Testis (tissue), 3 donors: ENCODE data around the gene SIX5. TPM values are rescaled to one million over a fixed set of nuclear protein-coding genes. Genes with fewer than 3 reads are reported as not detected.

Source experiments
- DNase-seq: peaks from one replicate; pipeline ENCODE4 v3.0.0-alpha.2; 2019
- H3K27ac ChIP-seq, 2 donors: fragments of 200-600 bp; sonication (generic); one replicate each; pipeline ENCODE4 v1.5.1; 2019
- H3K27me3 ChIP-seq: fragments of 200-600 bp; sonication (generic); one replicate; pipeline ENCODE4 v1.5.1; 2019
- H3K36me3 ChIP-seq: fragments of 200-600 bp; sonication (generic); one replicate; pipeline ENCODE4 v1.5.1; 2017; ENCODE audit warnings: low read depth; ENCODE audit errors: missing control alignments
- H3K4me1 ChIP-seq: fragments of 200-600 bp; sonication (generic); one replicate; pipeline ENCODE4 v1.5.1; 2019
- H3K4me3 ChIP-seq, 2 donors: fragments of 200-600 bp; sonication (generic); one replicate each; pipeline ENCODE4 v1.5.1; 2017 to 2019
- H3K9me3 ChIP-seq: fragments of 200-600 bp; sonication (generic); one replicate; pipeline ENCODE4 v1.5.1; 2017
- POLR2A ChIP-seq: fragments of 450-650 bp; IDR thresholded peaks from one replicate; pipeline ENCODE4 v1.6.1; 2017; ENCODE audit warnings: antibody characterized with exemption, mild to moderate bottlenecking, moderate library complexity
- WGBS, 2 donors: methylation state at CpG; one replicate each; pipeline ENCODE4 v1.1.5; 2018; 5-methylcytosine and 5-hydroxymethylcytosine counted together
- intact Hi-C: fragments of 100-400 bp; cut with DNase I; formaldehyde crosslinking; loops from one replicate; pipeline ENCODE4 v1.15.1; 2023; ENCODE audit warnings: low total_unique reads
- polyA plus RNA-seq: library from polyadenylated mRNA; stranded (reverse); fragments of 350-450 nt; fragmentation: Illumina TruSeq; extraction: RNeasy Lipid Tissue Mini Kit (QIAGEN cat#74804); gene quantifications from one replicate; pipeline ENCODE4 v1.2.3, GENCODE V29; 2014; ENCODE audit warnings: low read depth, low replicate concordance; ENCODE audit not compliant: insufficient read depth
- total RNA-seq, 2 donors: library from RNA; depleted of rRNA; stranded (reverse); fragments of >200 nt; gene quantifications; one replicate each; pipeline ENCODE4 v1.2.3, GENCODE V29; 2016
- TF ChIP-seq, protein P1 (sequence below), 3 experiments: fragments of 450-650 bp in 2 of 3; fragments of 200-600 bp in 1 of 3; sonication (generic) in 1 of 3; IDR thresholded peaks; one replicate each; pipeline ENCODE4 v1.5.1; 2016 to 2019; ENCODE audit warnings: antibody characterized with exemption in 3 of 3, mild to moderate bottlenecking in 2 of 3, moderate library complexity in 1 of 3

SIX5 gene
- total and polyA plus RNA-seq, 3 donors from 2014 or later: 12.9 to 19.4 (median 16.1) TPM

DNA sequence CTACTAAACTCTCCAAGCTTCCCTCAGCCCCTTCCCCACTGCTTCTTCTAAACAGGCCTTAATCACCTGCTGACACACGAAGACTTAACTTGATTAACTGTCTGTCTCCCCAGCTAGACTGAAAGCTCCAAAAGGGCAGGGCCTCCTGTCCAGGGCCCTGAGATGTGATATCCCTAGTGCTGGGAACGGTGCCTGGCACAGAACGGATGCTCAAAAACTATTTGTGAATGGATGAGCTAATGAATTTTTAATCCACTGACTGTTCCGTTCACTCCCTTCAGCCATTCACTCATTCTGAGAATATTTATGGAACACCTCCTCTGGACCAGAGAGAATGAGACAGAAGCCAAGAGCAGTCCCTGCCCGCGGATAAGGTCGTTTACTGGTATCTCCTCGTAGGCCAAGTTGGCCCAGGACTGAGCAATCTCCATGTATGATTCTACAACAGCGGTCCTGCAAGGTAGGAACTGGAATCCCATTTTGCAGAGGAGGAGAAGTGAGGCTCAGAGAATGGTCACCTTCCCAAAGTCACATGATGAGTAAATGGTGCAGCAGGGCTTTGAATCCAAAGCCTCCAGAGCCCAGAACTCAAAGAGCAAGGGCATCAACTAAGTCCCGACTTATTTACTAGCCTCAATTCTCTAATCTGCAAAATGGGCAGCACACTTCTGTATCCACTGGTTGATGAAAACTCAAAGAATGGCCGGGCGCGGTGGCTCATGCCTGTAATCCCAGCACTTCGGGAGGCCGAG, 20.2 kb upstream of the SIX5 start:
- H3K4me1 ChIP-seq: peaks cover 15% of the 10 kb centered on the region
- no peak overlapping the region for H3K27ac ChIP-seq
- H3K36me3 ChIP-seq: no peaks in the 10 kb centered on the region
- H3K9me3 ChIP-seq: no peaks in the 10 kb centered on the region
- no peaks in the 10 kb centered on the region for H3K27me3 ChIP-seq
- TF ChIP-seq, protein P1, sequence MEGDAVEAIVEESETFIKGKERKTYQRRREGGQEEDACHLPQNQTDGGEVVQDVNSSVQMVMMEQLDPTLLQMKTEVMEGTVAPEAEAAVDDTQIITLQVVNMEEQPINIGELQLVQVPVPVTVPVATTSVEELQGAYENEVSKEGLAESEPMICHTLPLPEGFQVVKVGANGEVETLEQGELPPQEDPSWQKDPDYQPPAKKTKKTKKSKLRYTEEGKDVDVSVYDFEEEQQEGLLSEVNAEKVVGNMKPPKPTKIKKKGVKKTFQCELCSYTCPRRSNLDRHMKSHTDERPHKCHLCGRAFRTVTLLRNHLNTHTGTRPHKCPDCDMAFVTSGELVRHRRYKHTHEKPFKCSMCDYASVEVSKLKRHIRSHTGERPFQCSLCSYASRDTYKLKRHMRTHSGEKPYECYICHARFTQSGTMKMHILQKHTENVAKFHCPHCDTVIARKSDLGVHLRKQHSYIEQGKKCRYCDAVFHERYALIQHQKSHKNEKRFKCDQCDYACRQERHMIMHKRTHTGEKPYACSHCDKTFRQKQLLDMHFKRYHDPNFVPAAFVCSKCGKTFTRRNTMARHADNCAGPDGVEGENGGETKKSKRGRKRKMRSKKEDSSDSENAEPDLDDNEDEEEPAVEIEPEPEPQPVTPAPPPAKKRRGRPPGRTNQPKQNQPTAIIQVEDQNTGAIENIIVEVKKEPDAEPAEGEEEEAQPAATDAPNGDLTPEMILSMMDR (IDR thresholded peaks at IDR 0.05): no peak
- no peak for TF ChIP-seq POLR2A
- no peak for DNase-seq
- 90 to 91% methylated on average over 15 of the region's 15 CpGs for WGBS, 2 donors
- H3K4me3 ChIP-seq: no peak overlapping the region
- intact Hi-C loops: no loop called here

DNA sequence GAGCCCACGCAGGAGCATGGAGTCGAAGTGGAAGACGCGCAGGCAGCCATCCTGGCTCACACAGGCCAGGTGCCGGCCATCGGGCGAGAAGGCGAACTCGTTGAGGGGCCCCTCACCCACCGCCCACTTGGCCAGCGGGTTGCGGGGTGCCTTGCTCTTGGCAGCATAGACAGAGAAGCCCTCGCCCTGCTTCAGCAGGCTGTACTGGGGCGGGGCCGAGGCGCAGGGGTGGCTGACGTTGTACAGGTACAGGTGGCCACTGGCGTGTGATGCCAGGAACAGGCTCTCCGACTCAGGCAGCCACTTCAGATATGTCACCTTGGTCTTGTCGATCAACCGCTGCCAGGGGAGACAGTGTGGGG, 17.5 kb upstream of the SIX5 start:
- TF ChIP-seq POLR2A: no peak
- TF ChIP-seq, protein P1 (IDR thresholded peaks at IDR 0.05): no peak
- WGBS, 2 donors: 94 to 95% methylated on average over 9 to 16 of the region's 21 CpGs
- no peaks in the 10 kb centered on the region for H3K9me3 ChIP-seq
- no peak overlapping the region for H3K27ac ChIP-seq
- no peaks in the 10 kb centered on the region for H3K36me3 ChIP-seq
- H3K4me3 ChIP-seq: no peak overlapping the region
- intact Hi-C loops: no loop called here
- no peak for DNase-seq
- H3K4me1 ChIP-seq: peaks cover 21% of the 10 kb centered on the region
- no peaks in the 10 kb centered on the region for H3K27me3 ChIP-seq

DNA sequence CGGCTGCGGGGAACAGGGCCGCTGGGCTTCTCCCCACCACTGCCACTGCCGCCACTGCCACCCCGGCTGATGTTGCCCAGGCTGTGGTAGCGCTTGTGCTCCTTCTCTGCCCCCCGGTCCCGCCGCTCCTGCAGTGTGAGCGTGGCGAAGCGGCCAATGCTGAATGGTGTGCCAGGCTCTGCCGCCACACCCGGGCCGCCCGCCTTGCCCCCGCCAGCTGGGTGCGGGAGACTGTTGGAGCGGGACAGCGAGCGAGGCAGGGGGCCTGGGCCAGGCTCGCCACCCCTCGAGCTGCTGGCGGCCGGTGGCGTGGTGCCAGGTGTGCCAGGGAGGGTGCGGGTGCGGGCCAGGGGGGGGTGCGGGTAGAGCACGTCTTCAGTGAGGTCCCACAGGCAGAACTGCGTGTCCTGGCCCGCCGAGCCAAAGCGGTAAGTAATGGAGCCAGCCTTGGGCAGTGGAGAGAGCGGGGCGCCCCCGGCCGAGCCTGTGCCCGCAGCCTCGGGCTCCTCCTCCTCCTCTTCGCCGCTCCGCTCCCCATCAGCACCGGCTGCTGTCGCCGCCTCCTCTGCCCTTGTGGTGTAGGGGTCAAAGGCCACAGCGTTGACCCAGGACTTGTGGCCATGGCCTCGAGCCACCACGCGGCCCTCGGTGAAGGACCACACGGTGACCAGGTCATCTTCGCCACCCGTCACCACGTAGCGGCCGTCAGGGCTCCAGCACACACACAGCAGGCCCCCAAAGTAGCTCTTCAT, 16.9 kb upstream of the SIX5 start:
- Histone ChIP-seq H3K4me1 (peaks cover 18% of the 10 kb centered on the region), H3K36me3 (no peaks in the 10 kb centered on the region), H3K27ac (no peak overlapping the region), H3K27me3 (no peaks in the 10 kb centered on the region), H3K4me3 (no peak overlapping the region), H3K9me3 (no peaks in the 10 kb centered on the region)
- 92 to 94% methylated on average over 13 to 57 of the region's 57 CpGs for WGBS, 2 donors
- TF ChIP-seq POLR2A: no peak
- TF ChIP-seq, protein P1 (IDR thresholded peaks at IDR 0.05): no peak
- intact Hi-C loops: no loop called here
- no peak for DNase-seq

DNA sequence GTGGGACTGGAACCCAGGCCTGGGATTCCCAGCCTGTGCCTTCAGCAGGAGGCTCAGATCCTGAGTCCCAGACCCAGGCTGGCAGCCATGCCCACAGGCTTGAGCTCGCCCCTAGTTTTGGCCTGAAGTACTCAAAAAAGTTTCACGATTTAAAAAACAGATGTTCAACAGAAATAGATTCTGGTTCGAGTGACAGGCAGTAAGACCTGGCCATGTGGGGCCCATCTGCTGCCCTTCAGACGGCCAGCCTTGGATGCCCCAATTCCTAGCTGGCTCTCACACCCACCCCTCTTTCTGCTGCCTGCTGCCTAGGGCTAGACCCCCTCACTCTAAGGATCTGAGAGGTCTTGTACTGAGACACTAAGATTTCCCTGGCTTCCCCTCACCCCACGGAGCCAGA, 16.0 kb upstream of the SIX5 start:
- no peaks in the 10 kb centered on the region for H3K9me3 ChIP-seq
- H3K4me3 ChIP-seq: no peak overlapping the region
- 81 to 82% methylated on average over 3 to 5 of the region's 5 CpGs for WGBS, 2 donors
- H3K27ac ChIP-seq: no peak overlapping the region
- H3K36me3 ChIP-seq: no peaks in the 10 kb centered on the region
- no peak for DNase-seq
- TF ChIP-seq POLR2A: no peak
- TF ChIP-seq, protein P1 (IDR thresholded peaks at IDR 0.05): no peak
- intact Hi-C loops: no loop called here
- H3K27me3 ChIP-seq: no peaks in the 10 kb centered on the region
- H3K4me1 ChIP-seq: peaks cover 22% of the 10 kb centered on the region
